HL-60 (cell line): ENCODE results near the gene MMUT.
A peak's percentile ranks its signal among the peaks of the same experiment; 100 is the strongest.

Experiments used
- DNase-seq, 2 experiments: peaks; one replicate each; pipeline ENCODE4 v3.0.0-alpha.2; 2010 to 2020; ENCODE audit warnings: low read depth in 1 of 2, low spot score in 1 of 2
- H3K27ac ChIP-seq: fragments of 250-450 bp; sonication (Bioruptor Pico); replicated peaks from 2 replicates; pipeline ENCODE4 v1.5.1; 2020; ENCODE audit warnings: mild to moderate bottlenecking, moderate library complexity
- H3K27me3 ChIP-seq: fragments of 250-450 bp; sonication (Bioruptor Pico); 2 replicates; pipeline ENCODE4 v1.5.1; 2021; ENCODE audit warnings: mild to moderate bottlenecking, moderate library complexity; ENCODE audit not compliant: insufficient read depth, poor library complexity, severe bottlenecking
- H3K4me3 ChIP-seq: replicated peaks from 2 replicates; pipeline ENCODE4 v1.5.1; 2011; ENCODE audit warnings: mild to moderate bottlenecking, control low read depth, low read length; ENCODE audit not compliant: insufficient read depth
- CTCF ChIP-seq: IDR thresholded peaks from one replicate; pipeline ENCODE4 v1.5.1; 2011; ENCODE audit warnings: low read length, control low read depth, inconsistent platforms; ENCODE audit not compliant: insufficient read depth
- GABPA ChIP-seq: IDR thresholded peaks from 2 replicates; pipeline ENCODE4 v1.6.1; 2012; ENCODE audit warnings: low read depth
- POLR2AphosphoS5 ChIP-seq: IDR thresholded peaks from 2 replicates; pipeline ENCODE4 v1.6.1; 2012; ENCODE audit warnings: low read depth
- REST ChIP-seq: IDR thresholded peaks from 2 replicates; pipeline ENCODE4 v1.6.1; 2012; ENCODE audit warnings: low read depth; ENCODE audit not compliant: insufficient replicate concordance
- SPI1 ChIP-seq: IDR thresholded peaks from 2 replicates; pipeline ENCODE4 v1.6.1; 2012; ENCODE audit warnings: low read depth, mild to moderate bottlenecking, borderline replicate concordance

MMUT gene

GRCh38 chr6:49410564-49410963 is 52.5 kb downstream of the MMUT start:
- Histone ChIP-seq H3K27ac (no peak overlapping the region), H3K4me3 (no peak overlapping the region), H3K27me3 (no peaks in the 10 kb centered on the region)
- DNase-seq, result no peak
- no peak for TF ChIP-seq SPI1
- no peak for TF ChIP-seq CTCF
- TF ChIP-seq POLR2AphosphoS5, result no peak
- no peak for TF ChIP-seq REST

GRCh38 chr6:49409951-49410542 is 53.0 kb downstream of the MMUT start:
- H3K27me3 ChIP-seq, result no peaks in the 10 kb centered on the region
- H3K27ac ChIP-seq, result no peak overlapping the region
- TF ChIP-seq CTCF (peak; percentile 83), GABPA (no peak)
- peak; percentile 5 to 32 for DNase-seq
- no peak overlapping the region for H3K4me3 ChIP-seq

GRCh38 chr6:49406250-49406970 is 56.6 kb downstream of the MMUT start:
- no peak for DNase-seq
- Histone ChIP-seq H3K27me3 (no peaks in the 10 kb centered on the region), H3K4me3 (no peak overlapping the region), H3K27ac (no peak overlapping the region)
- TF ChIP-seq REST (no peak), CTCF (no peak), SPI1 (no peak), POLR2AphosphoS5 (no peak), GABPA (no peak)

GRCh38 chr6:49401063-49401462 is 62.0 kb downstream of the MMUT start:
- Histone ChIP-seq H3K27me3 (no peaks in the 10 kb centered on the region), H3K4me3 (no peak overlapping the region), H3K27ac (no peak overlapping the region)
- no peak for DNase-seq
- TF ChIP-seq GABPA, result no peak
- TF ChIP-seq REST, result no peak
- TF ChIP-seq SPI1, result no peak
- TF ChIP-seq POLR2AphosphoS5, result no peak
- TF ChIP-seq CTCF, result no peak
